MG63 (cell line): ENCODE results near the gene KDM1A. TPM values are rescaled to one million over a fixed set of nuclear protein-coding genes. Genes with fewer than 3 reads are reported as not detected.
A peak's percentile ranks its signal among the peaks of the same experiment; 100 is the strongest.
"Not testable (repeated sequence)": the region's sequence is repeated elsewhere in the genome, so short reads cannot be mapped to it uniquely, and the experiment has no call there.

ENCODE experiments used
- DNase-seq: peaks from one replicate; pipeline ENCODE4 v3.0.0-alpha.2; 2020
- H3K27me3 ChIP-seq: fragments of 250-450 bp; sonication (Bioruptor Pico); 2 replicates; pipeline ENCODE4 v1.5.1; 2020; ENCODE audit warnings: mild to moderate bottlenecking, moderate library complexity
- H3K36me3 ChIP-seq: fragments of 250-450 bp; sonication (Bioruptor Pico); 2 replicates; pipeline ENCODE4 v1.5.1; 2020; ENCODE audit warnings: mild to moderate bottlenecking, moderate library complexity
- H3K4me3 ChIP-seq: fragments of 250-450 bp; sonication (Bioruptor Pico); 2 replicates; pipeline ENCODE4 v1.5.1; 2020; ENCODE audit warnings: mild to moderate bottlenecking, moderate library complexity
- H3K9me3 ChIP-seq: fragments of 250-450 bp; sonication (Bioruptor Pico); 2 replicates; pipeline ENCODE4 v1.5.1; 2020; ENCODE audit warnings: mild to moderate bottlenecking, moderate library complexity
- total RNA-seq: library from RNA; depleted of rRNA; stranded (reverse); fragments of >200 nt; shearing (Covaris generic); gene quantifications from 2 replicates; pipeline ENCODE4 v1.2.3, GENCODE V29; 2014; ENCODE audit warnings: low replicate concordance

The KDM1A gene
- total RNA-seq, 1 experiment from 2014 or later: 138 TPM

GRCh38 chr1:23004112-23004511 lies 15.2 kb upstream of the KDM1A start:
- H3K36me3 ChIP-seq: no peaks in the 10 kb centered on the region
- DNase-seq: no peak
- H3K4me3 ChIP-seq: no peak overlapping the region
- H3K9me3 ChIP-seq: no peaks in the 10 kb centered on the region; the same call in none of the 2 replicates
- H3K27me3 ChIP-seq: no peaks in the 10 kb centered on the region

GRCh38 chr1:23004769-23005168 lies 14.5 kb upstream of the KDM1A start:
- H3K4me3 ChIP-seq, H3K27me3 ChIP-seq, H3K9me3 ChIP-seq, H3K36me3 ChIP-seq, DNase-seq: not testable (repeated sequence)

GRCh38 chr1:23007106-23007505 lies 12.2 kb upstream of the KDM1A start:
- H3K27me3 ChIP-seq: no peaks in the 10 kb centered on the region
- no peak overlapping the region for H3K4me3 ChIP-seq
- H3K36me3 ChIP-seq: no peaks in the 10 kb centered on the region
- H3K9me3 ChIP-seq: no peaks in the 10 kb centered on the region
- DNase-seq: no peak

GRCh38 chr1:23008901-23009300 lies 10.4 kb upstream of the KDM1A start:
- Histone ChIP-seq H3K36me3 (no peaks in the 10 kb centered on the region), H3K4me3 (no peak overlapping the region), H3K9me3 (no peaks in the 10 kb centered on the region), H3K27me3 (no peaks in the 10 kb centered on the region)
- DNase-seq: no peak

- not testable (repeated sequence) for H3K27me3 ChIP-seq, H3K9me3 ChIP-seq, H3K36me3 ChIP-seq, H3K4me3 ChIP-seq, DNase-seq
These were observed 9.2 kb upstream of the KDM1A start for GRCh38 chr1:23010025-23010424.

- Histone ChIP-seq H3K27me3 (no peaks in the 10 kb centered on the region), H3K4me3 (no peak overlapping the region), H3K36me3 (no peaks in the 10 kb centered on the region), H3K9me3 (no peaks in the 10 kb centered on the region)
- no peak for DNase-seq
These were observed 5.6 kb upstream of the KDM1A start for GRCh38 chr1:23013657-23014056.

- no peak for DNase-seq
These were observed 591 bp upstream of the KDM1A start for GRCh38 chr1:23018661-23019093.

GRCh38 chr1:23019863-23020625 lies 776 bp downstream of the KDM1A start:
- Histone ChIP-seq H3K27me3 (no peaks in the 10 kb centered on the region), H3K36me3 (peaks cover 7% of the 10 kb centered on the region; the same call in 1 of the 2 replicates), H3K9me3 (no peaks in the 10 kb centered on the region; the same call in 1 of the 2 replicates), H3K4me3 (peak overlapping the region; percentile 94)
- DNase-seq: peak; percentile 36

More at GRCh38 chr1:23018661-23019093, 591 bp upstream of the KDM1A start:
- Histone ChIP-seq H3K27me3 (no peaks in the 10 kb centered on the region), H3K4me3 (peak overlapping the region; percentile 94), H3K9me3 (no peaks in the 10 kb centered on the region; the same call in 1 of the 2 replicates), H3K36me3 (peaks cover 7% of the 10 kb centered on the region; the same call in 1 of the 2 replicates)

GRCh38 chr1:23020706-23021405 lies 1.6 kb downstream of the KDM1A start:
- H3K36me3 ChIP-seq: peaks cover 7% of the 10 kb centered on the region; the same call in 1 of the 2 replicates
- H3K9me3 ChIP-seq: no peaks in the 10 kb centered on the region; the same call in 1 of the 2 replicates
- H3K4me3 ChIP-seq: peak overlapping the region; percentile 94
- no peak for DNase-seq
- H3K27me3 ChIP-seq: no peaks in the 10 kb centered on the region

GRCh38 chr1:23021834-23022233 lies 2.6 kb downstream of the KDM1A start:
- Histone ChIP-seq H3K4me3 (peak overlapping the region; percentile 94), H3K36me3 (peaks cover 7% of the 10 kb centered on the region; the same call in 1 of the 2 replicates), H3K9me3 (no peaks in the 10 kb centered on the region; the same call in 1 of the 2 replicates), H3K27me3 (no peaks in the 10 kb centered on the region)
- no peak for DNase-seq

- Histone ChIP-seq H3K4me3 (no peak overlapping the region), H3K27me3 (no peaks in the 10 kb centered on the region), H3K36me3 (peaks cover 7% of the 10 kb centered on the region; the same call in 1 of the 2 replicates)
These were observed 4.0 kb downstream of the KDM1A start for GRCh38 chr1:23023174-23023845.

GRCh38 chr1:23026568-23026967 lies 7.3 kb downstream of the KDM1A start:
- Histone ChIP-seq H3K27me3 (no peaks in the 10 kb centered on the region), H3K4me3 (no peak overlapping the region), H3K36me3 (peaks cover 7% of the 10 kb centered on the region), H3K9me3 (no peaks in the 10 kb centered on the region; the same call in 1 of the 2 replicates)
- no peak for DNase-seq

More at GRCh38 chr1:23023174-23023845, 4.0 kb downstream of the KDM1A start:
- no peak for DNase-seq
- H3K9me3 ChIP-seq: no peaks in the 10 kb centered on the region; the same call in 1 of the 2 replicates

- Histone ChIP-seq H3K27me3 (no peaks in the 10 kb centered on the region), H3K4me3 (no peak overlapping the region), H3K9me3 (no peaks in the 10 kb centered on the region; the same call in 1 of the 2 replicates), H3K36me3 (peaks cover 5% of the 10 kb centered on the region)
- no peak for DNase-seq
These were observed 8.2 kb downstream of the KDM1A start for GRCh38 chr1:23027352-23027907.

- no peak for DNase-seq
- Histone ChIP-seq H3K9me3 (no peaks in the 10 kb centered on the region), H3K36me3 (peaks cover 5% of the 10 kb centered on the region), H3K4me3 (no peak overlapping the region), H3K27me3 (no peaks in the 10 kb centered on the region)
These were observed 10.1 kb downstream of the KDM1A start for GRCh38 chr1:23029337-23029736.

GRCh38 chr1:23035823-23036452 lies 16.7 kb downstream of the KDM1A start:
- no peak for DNase-seq
- Histone ChIP-seq H3K9me3 (no peaks in the 10 kb centered on the region), H3K4me3 (no peak overlapping the region), H3K36me3 (peaks cover 7% of the 10 kb centered on the region), H3K27me3 (no peaks in the 10 kb centered on the region)

GRCh38 chr1:23037081-23037740 lies 17.9 kb downstream of the KDM1A start:
- peaks cover 5% of the 10 kb centered on the region for H3K36me3 ChIP-seq
- H3K9me3 ChIP-seq: no peaks in the 10 kb centered on the region
- H3K27me3 ChIP-seq: no peaks in the 10 kb centered on the region
- H3K4me3 ChIP-seq: no peak overlapping the region
- no peak for DNase-seq
